ENCODE data around the gene CDK14. TPM values are rescaled to one million over a fixed set of nuclear protein-coding genes. Genes with fewer than 3 reads are reported as not detected.

The CDK14 gene
- total RNA-seq, 2 donors from 2014 or later: 1.9 to 4.9 TPM

GRCh38 chr7:90574820-90575187 lies 21.3 kb upstream of the CDK14 start:
- Histone ChIP-seq H3K9ac (ENCODE audit: low read depth in 2 of 2, low read length in 2 of 2) (no peak overlapping the region), H3K9me3 (no peaks in the 10 kb centered on the region), H3K27me3 (no peaks in the 10 kb centered on the region), H3K27ac (no peak overlapping the region), H3K36me3 (no peaks in the 10 kb centered on the region), H3K4me3 (no peak overlapping the region), H3K4me1 (no peaks in the 10 kb centered on the region)
- no peak for DNase-seq
- intact Hi-C loops (cut with DNase I): no loop called here
- TF ChIP-seq CTCF (IDR thresholded peaks at IDR 0.05): no peak

GRCh38 chr7:90579181-90579688 lies 16.9 kb upstream of the CDK14 start:
- Histone ChIP-seq H3K9ac (ENCODE audit: low read depth in 2 of 2, low read length in 2 of 2) (no peak overlapping the region), H3K36me3 (no peaks in the 10 kb centered on the region), H3K27ac (no peak overlapping the region), H3K4me3 (no peak overlapping the region), H3K9me3 (no peaks in the 10 kb centered on the region), H3K4me1 (no peaks in the 10 kb centered on the region), H3K27me3 (no peaks in the 10 kb centered on the region)
- DNase-seq: no peak
- TF ChIP-seq CTCF (IDR thresholded peaks at IDR 0.05): no peak
- intact Hi-C loops (cut with DNase I): no loop called here

- H3K27ac ChIP-seq: no peak overlapping the region
- H3K9me3 ChIP-seq: no peaks in the 10 kb centered on the region
- H3K4me1 ChIP-seq: no peaks in the 10 kb centered on the region
- H3K9ac ChIP-seq (ENCODE audit: low read depth in 2 of 2, low read length in 2 of 2): no peak overlapping the region
- no peak for TF ChIP-seq CTCF (IDR thresholded peaks at IDR 0.05)
- intact Hi-C loops (cut with DNase I): no loop called here
- no peak overlapping the region for H3K4me3 ChIP-seq
- no peak for DNase-seq
- no peaks in the 10 kb centered on the region for H3K27me3 ChIP-seq
- H3K36me3 ChIP-seq: no peaks in the 10 kb centered on the region
These were observed 16.1 kb upstream of the CDK14 start for GRCh38 chr7:90580051-90580450.

- no peaks in the 10 kb centered on the region for H3K4me1 ChIP-seq
- no peak overlapping the region for H3K27ac ChIP-seq
- no peaks in the 10 kb centered on the region for H3K36me3 ChIP-seq
- H3K9ac ChIP-seq (ENCODE audit: low read depth in 2 of 2, low read length in 2 of 2): no peak overlapping the region
- H3K9me3 ChIP-seq: no peaks in the 10 kb centered on the region
- no peak for TF ChIP-seq CTCF (IDR thresholded peaks at IDR 0.05)
- H3K27me3 ChIP-seq: no peaks in the 10 kb centered on the region
- DNase-seq: no peak
- intact Hi-C loops (cut with DNase I): no loop called here
- H3K4me3 ChIP-seq: no peak overlapping the region
These were observed 14.0 kb upstream of the CDK14 start for GRCh38 chr7:90582164-90582563.

GRCh38 chr7:90584378-90584777 lies 11.7 kb upstream of the CDK14 start:
- H3K4me3 ChIP-seq: no peak overlapping the region
- no peak for TF ChIP-seq CTCF (IDR thresholded peaks at IDR 0.05)
- DNase-seq: no peak
- H3K27ac ChIP-seq: no peak overlapping the region
- no peaks in the 10 kb centered on the region for H3K36me3 ChIP-seq
- intact Hi-C loops (cut with DNase I): no loop called here
- no peaks in the 10 kb centered on the region for H3K27me3 ChIP-seq
- no peaks in the 10 kb centered on the region for H3K9me3 ChIP-seq
- H3K4me1 ChIP-seq: no peaks in the 10 kb centered on the region
- no peak overlapping the region for H3K9ac ChIP-seq (ENCODE audit: low read depth in 2 of 2, low read length in 2 of 2)

- Histone ChIP-seq H3K4me1 (no peaks in the 10 kb centered on the region), H3K36me3 (no peaks in the 10 kb centered on the region), H3K9me3 (no peaks in the 10 kb centered on the region), H3K9ac (ENCODE audit: low read depth in 2 of 2, low read length in 2 of 2) (no peak overlapping the region), H3K4me3 (no peak overlapping the region), H3K27ac (no peak overlapping the region), H3K27me3 (no peaks in the 10 kb centered on the region)
- no peak for TF ChIP-seq CTCF (IDR thresholded peaks at IDR 0.05)
- no peak for DNase-seq
- intact Hi-C loops (cut with DNase I): no loop called here
These were observed 10.0 kb upstream of the CDK14 start for GRCh38 chr7:90586091-90586490.

Measured in colonic mucosa (tissue), 4 donors.